Measurements from ENCODE around the gene KRT35.

The KRT35 gene

GRCh38 chr17:41486809-41487530 lies 6.0 kb upstream of the KRT35 start:
- peak; percentile 55 for DNase-seq

DNA sequence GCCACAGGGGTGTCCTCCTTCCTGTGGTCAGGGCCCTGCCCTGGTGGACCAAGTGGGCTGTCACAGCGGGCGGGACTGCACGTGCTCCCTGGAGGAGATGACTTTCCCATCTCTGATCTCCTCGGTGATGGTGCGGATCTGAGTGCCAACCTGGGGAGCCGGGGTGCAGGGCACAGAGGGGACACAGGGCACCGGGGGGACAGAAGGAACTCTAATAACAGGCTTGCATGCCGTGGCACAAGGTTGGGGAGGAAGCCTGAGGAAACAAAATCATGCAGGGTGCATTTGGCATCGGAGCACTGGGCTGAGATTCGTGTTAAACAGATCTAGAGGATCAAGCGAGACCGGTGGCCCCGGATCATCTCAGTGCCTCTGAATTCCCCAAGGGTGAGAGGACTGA lies 5.4 kb upstream of the KRT35 start:
- DNase-seq, result no peak

GRCh38 chr17:41484920-41485904 lies 4.3 kb upstream of the KRT35 start:
- DNase-seq, result no peak

DNA sequence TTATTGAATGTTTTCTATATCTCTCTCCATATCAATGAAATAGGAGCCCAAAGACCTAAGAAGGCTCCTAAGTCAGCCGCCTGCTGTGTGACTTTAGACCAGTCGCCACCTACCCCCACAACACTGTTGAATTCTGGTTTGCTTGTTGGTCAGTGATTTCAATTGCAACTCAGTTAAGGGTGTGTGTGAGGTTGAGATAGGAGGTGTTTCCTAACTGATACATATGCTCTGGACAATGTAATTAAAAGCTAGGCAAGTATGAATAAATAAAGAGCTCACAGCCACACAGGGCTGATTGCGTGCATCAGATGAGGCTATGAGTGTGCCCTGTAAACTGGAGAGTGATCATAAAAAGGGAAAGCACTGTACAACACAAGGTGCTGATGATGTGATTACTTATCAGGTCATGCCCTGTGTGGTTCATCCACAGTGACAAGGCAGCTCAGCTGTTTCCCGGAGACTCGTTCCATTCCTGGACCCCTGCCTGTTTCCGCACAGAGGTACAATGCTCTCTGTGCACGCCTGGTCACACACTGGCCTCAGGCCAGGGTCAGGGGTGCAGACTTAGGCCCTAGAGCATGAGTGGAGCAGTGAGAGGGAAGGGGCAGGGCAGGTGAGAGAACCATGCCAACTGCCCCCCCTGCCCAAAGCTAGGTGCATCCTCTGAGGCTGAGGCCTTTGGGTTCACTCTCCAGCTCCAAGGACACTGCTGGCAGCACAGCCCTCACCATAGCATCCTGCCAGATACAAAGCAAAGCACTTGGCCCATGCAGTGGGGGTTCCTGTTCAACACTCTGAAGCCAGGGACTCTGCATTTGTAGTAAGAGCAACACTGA lies 3.3 kb upstream of the KRT35 start:
- DNase-seq, result no peak

GRCh38 chr17:41483531-41483930 lies 2.6 kb upstream of the KRT35 start:
- DNase-seq, result no peak

DNA sequence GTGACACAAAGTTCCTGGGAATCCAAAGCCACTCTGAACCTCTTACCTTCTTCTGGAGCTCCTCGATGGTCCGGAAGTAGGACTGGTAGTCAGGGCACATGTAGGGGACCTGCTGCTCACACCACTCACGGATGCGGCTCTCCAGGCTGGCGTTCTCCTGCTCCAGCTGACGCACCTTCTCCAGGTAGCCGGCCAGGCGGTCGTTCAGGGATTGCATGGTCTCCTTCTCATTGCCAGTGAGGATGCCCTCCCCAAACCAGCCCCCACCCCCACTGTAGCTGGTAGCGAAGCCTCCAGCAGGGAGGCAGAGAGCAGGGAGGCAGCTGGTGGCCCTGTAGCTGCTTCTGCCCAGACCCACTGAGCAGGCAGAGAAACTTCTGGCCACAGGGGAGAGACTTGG lies 370 bp downstream of the KRT35 start:
- no peak for DNase-seq

DNA sequence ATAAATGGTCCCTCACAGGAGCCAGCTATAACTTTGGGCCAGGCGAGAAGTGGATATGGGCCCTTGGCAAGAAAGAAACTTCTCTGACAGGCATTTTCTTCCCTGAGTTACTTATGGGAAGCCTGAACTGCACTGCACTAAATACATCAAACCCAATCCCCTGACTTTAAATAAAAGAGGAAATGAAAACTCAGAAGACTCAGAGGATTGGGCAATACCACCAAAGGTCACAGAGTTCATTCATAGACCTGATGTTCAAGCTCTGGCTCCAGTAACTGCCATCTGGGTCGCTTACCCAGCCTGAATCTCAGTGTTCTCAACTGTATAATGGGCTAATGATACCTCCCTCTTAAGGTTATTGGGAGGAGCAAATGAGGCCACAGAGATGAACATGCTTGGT lies 815 bp downstream of the KRT35 start:
- DNase-seq, result no peak

GRCh38 chr17:41478237-41478636 lies 2.7 kb downstream of the KRT35 start:
- no peak for DNase-seq

GRCh38 chr17:41476866-41477815 lies 3.8 kb downstream of the KRT35 start:
- no peak for DNase-seq

DNA sequence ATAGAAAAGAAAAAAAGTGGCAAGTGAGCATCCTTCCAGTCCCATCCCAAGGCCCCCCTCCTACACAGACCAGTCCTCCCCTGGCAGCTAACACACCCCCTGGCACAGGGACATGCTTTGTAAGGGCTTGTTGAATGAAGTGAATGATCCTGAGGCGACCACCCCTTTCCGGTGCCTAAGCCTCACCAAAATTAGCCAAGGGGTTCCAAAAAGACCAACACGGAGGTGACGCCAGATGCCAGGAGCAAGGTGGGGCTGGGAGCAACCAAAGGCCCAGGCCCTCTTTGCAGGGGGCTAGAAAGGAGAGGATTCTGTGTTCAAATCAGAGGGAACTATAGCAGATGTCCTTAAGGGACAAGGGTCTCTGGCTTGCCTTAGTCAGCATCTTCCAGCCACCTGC lies 5.5 kb downstream of the KRT35 start:
- DNase-seq, result no peak

GRCh38 chr17:41474863-41475262 lies 6.1 kb downstream of the KRT35 start:
- DNase-seq, result no peak

- no peak for DNase-seq
These were observed 12.6 kb downstream of the KRT35 start for GRCh38 chr17:41468346-41468745.

GRCh38 chr17:41467561-41467960 lies 13.4 kb downstream of the KRT35 start:
- no peak for DNase-seq

- DNase-seq, result no peak
These were observed 14.0 kb downstream of the KRT35 start, which contains the start of gene KRT32 for GRCh38 chr17:41466988-41467387. KRT32 (minus strand) TSS chr17:41467386; CDS start chr17:41467325, 61 bp downstream.

- no peak for DNase-seq
These were observed 16.3 kb downstream of the KRT35 start for GRCh38 chr17:41464682-41465081.

GRCh38 chr17:41464173-41464572 lies 16.8 kb downstream of the KRT35 start:
- DNase-seq, result no peak

DNA sequence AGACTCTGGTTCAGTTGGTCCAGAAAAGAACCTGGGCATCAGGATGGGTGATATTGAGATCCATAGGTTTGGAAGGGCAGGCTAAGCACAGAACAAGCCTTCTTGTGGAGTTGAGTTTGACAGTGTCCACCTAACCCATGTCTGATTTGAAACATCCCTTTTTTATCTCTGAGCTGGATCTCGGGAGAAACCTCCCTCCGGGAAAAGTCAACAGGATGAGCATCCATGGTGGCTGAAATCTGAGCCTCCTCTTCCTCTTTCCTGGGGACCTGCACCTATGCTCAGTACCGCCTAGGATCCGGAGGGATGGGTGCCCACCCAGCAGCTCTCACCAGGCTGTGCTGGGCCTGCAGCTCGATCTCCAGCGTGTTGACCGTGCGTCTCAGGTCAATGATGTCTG lies 17.2 kb downstream of the KRT35 start:
- no peak for DNase-seq

GRCh38 chr17:41462705-41463104 lies 18.2 kb downstream of the KRT35 start:
- no peak for DNase-seq

GRCh38 chr17:41457676-41458075 lies 23.3 kb downstream of the KRT35 start:
- DNase-seq, result no peak

GRCh38 chr17:41456204-41456603 lies 24.7 kb downstream of the KRT35 start:
- DNase-seq, result no peak

DNA sequence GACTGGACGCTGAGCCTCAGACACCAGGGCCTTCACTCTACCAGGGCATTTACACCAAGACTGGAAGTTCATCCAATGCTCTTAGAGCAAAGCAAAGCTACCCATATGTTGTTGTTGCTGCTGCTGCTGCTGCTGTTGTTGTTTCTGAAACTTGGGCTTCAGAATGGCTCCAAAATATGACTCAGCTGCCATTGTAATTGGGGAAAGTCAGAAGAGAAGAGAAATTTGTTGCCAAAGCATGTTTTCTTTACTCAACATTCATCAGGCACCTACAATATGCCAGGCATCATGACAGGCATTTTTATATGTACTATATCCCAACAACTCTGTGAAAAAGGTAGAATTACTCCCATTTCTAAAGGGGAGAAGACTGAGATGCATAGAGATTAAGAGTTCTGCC lies 25.7 kb downstream of the KRT35 start:
- no peak for DNase-seq

GRCh38 chr17:41453066-41453465 lies 27.9 kb downstream of the KRT35 start:
- no peak for DNase-seq

Data from NCI-H146 (cell line).